Measurements from ENCODE around the gene FAM193B. TPM values are rescaled to one million over a fixed set of nuclear protein-coding genes. Genes with fewer than 3 reads are reported as not detected.
A peak's percentile ranks its signal among the peaks of the same experiment; 100 is the strongest.
"Not testable (repeated sequence)": the region's sequence is repeated elsewhere in the genome, so short reads cannot be mapped to it uniquely, and the experiment has no call there.

FAM193B gene
- total RNA-seq, 1 donor: 32.6 TPM

GRCh38 chr5:177536386-177536785, 18.0 kb downstream of the FAM193B start:
- H3K36me3 ChIP-seq (ENCODE audit: insufficient read depth, low read length): peaks cover 31% of the 10 kb centered on the region
- no peak overlapping the region for H2AFZ ChIP-seq (ENCODE audit: low read length)
- H3K4me3 ChIP-seq (ENCODE audit: insufficient read depth, low read length): no peak overlapping the region
- peaks cover 40% of the 10 kb centered on the region for H3K4me1 ChIP-seq (ENCODE audit: insufficient read depth, low read length)
- TF ChIP-seq CTCF (IDR thresholded peaks at IDR 0.05; ENCODE audit: extremely low read depth, low read depth, low read length): no peak
- no peak for DNase-seq (ENCODE audit: insufficient read length, low spot score, missing footprints)
- no peaks in the 10 kb centered on the region for H3K27me3 ChIP-seq (ENCODE audit: insufficient read depth, low read length)
- no peaks in the 10 kb centered on the region for H3K9me3 ChIP-seq (ENCODE audit: low read depth, low read length)
- H3K79me2 ChIP-seq (ENCODE audit: insufficient read depth, low read length): peaks cover 66% of the 10 kb centered on the region
- no peak overlapping the region for H3K4me2 ChIP-seq (ENCODE audit: insufficient read depth, low read length)
- peak overlapping the region; percentile 95 for H3K27ac ChIP-seq (ENCODE audit: low read depth, low read length)
- peaks cover 26% of the 10 kb centered on the region for H4K20me1 ChIP-seq (ENCODE audit: insufficient read depth, low read length)

DNA sequence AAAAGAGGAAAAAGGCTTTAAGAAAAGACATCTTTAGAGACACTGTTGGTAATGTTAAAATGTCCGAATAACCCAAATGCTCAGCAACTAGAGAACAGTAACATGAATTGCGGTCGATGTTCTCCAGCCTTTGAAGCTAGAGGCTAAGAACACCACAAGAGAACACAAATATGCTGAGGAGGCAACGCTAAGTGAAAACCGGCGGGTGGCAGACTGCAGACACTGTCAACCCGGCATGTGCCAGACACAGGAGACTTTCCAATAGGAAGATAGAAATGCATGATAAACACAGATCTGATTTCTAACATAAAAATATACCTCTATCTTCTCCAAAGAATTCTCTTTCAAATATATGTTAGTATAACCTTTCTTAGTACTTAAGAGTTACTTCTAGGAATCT, 19.2 kb downstream of the FAM193B start:
- no peak for TF ChIP-seq CTCF (IDR thresholded peaks at IDR 0.05; ENCODE audit: extremely low read depth, low read depth, low read length)
- H3K4me2 ChIP-seq (ENCODE audit: insufficient read depth, low read length): no peak overlapping the region
- H3K4me1 ChIP-seq (ENCODE audit: insufficient read depth, low read length): peaks cover 35% of the 10 kb centered on the region
- H3K9me3 ChIP-seq (ENCODE audit: low read depth, low read length): no peaks in the 10 kb centered on the region
- H4K20me1 ChIP-seq (ENCODE audit: insufficient read depth, low read length): peaks cover 33% of the 10 kb centered on the region
- peaks cover 42% of the 10 kb centered on the region for H3K36me3 ChIP-seq (ENCODE audit: insufficient read depth, low read length)
- no peaks in the 10 kb centered on the region for H3K27me3 ChIP-seq (ENCODE audit: insufficient read depth, low read length)
- no peak overlapping the region for H2AFZ ChIP-seq (ENCODE audit: low read length)
- DNase-seq (ENCODE audit: insufficient read length, low spot score, missing footprints): no peak
- peaks cover 64% of the 10 kb centered on the region for H3K79me2 ChIP-seq (ENCODE audit: insufficient read depth, low read length)
- no peak overlapping the region for H3K4me3 ChIP-seq (ENCODE audit: insufficient read depth, low read length)
- peak overlapping the region; percentile 26 for H3K27ac ChIP-seq (ENCODE audit: low read depth, low read length)

GRCh38 chr5:177534433-177534832, 19.9 kb downstream of the FAM193B start:
- DNase-seq (ENCODE audit: insufficient read length, low spot score, missing footprints); H3K27ac ChIP-seq (ENCODE audit: low read depth, low read length); H3K9me3 ChIP-seq (ENCODE audit: low read depth, low read length); H2AFZ ChIP-seq (ENCODE audit: low read length); H3K4me3 ChIP-seq (ENCODE audit: insufficient read depth, low read length); H3K27me3 ChIP-seq (ENCODE audit: insufficient read depth, low read length); H3K4me2 ChIP-seq (ENCODE audit: insufficient read depth, low read length): not testable (repeated sequence)
- Histone ChIP-seq H3K36me3 (ENCODE audit: insufficient read depth, low read length) (peaks cover 49% of the 10 kb centered on the region), H4K20me1 (ENCODE audit: insufficient read depth, low read length) (peaks cover 35% of the 10 kb centered on the region), H3K79me2 (ENCODE audit: insufficient read depth, low read length) (peaks cover 66% of the 10 kb centered on the region), H3K4me1 (ENCODE audit: insufficient read depth, low read length) (peaks cover 29% of the 10 kb centered on the region)

GRCh38 chr5:177531209-177531940, 23.0 kb downstream of the FAM193B start:
- H3K4me3 ChIP-seq (ENCODE audit: insufficient read depth, low read length): no peak overlapping the region
- H3K9me3 ChIP-seq (ENCODE audit: low read depth, low read length): no peaks in the 10 kb centered on the region
- no peak for TF ChIP-seq CTCF (IDR thresholded peaks at IDR 0.05; ENCODE audit: extremely low read depth, low read depth, low read length)
- peaks cover 41% of the 10 kb centered on the region for H4K20me1 ChIP-seq (ENCODE audit: insufficient read depth, low read length)
- peaks cover 62% of the 10 kb centered on the region for H3K79me2 ChIP-seq (ENCODE audit: insufficient read depth, low read length)
- no peaks in the 10 kb centered on the region for H3K27me3 ChIP-seq (ENCODE audit: insufficient read depth, low read length)
- no peak overlapping the region for H2AFZ ChIP-seq (ENCODE audit: low read length)
- no peak for DNase-seq (ENCODE audit: insufficient read length, low spot score, missing footprints)
- peaks cover 66% of the 10 kb centered on the region for H3K36me3 ChIP-seq (ENCODE audit: insufficient read depth, low read length)
- no peak overlapping the region for H3K27ac ChIP-seq (ENCODE audit: low read depth, low read length)
- H3K4me1 ChIP-seq (ENCODE audit: insufficient read depth, low read length): no peaks in the 10 kb centered on the region
- H3K4me2 ChIP-seq (ENCODE audit: insufficient read depth, low read length): no peak overlapping the region

Data from osteoblast (primary cell).